ENCODE data around the gene PIGP.

Gene PIGP

DNA sequence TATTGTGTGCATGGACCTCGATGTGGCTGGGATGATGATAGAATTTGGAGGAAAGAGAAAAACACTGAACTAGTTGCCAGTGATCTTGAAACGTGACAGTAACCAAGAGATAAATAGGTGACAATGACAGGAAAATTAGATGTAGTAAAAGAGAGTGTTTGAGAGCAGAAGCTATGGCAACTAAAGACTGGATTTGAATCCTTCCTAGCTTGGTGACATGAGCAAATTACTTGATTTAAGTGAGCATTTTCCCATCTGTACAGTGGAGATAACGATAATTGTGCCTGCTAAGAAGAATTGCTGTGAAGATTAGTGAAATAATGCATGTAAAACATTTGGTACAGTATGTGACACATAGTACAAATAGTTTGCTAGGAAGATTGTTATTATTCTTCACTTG is 12.9 kb upstream of the PIGP start:
- TF ChIP-seq, protein P1, sequence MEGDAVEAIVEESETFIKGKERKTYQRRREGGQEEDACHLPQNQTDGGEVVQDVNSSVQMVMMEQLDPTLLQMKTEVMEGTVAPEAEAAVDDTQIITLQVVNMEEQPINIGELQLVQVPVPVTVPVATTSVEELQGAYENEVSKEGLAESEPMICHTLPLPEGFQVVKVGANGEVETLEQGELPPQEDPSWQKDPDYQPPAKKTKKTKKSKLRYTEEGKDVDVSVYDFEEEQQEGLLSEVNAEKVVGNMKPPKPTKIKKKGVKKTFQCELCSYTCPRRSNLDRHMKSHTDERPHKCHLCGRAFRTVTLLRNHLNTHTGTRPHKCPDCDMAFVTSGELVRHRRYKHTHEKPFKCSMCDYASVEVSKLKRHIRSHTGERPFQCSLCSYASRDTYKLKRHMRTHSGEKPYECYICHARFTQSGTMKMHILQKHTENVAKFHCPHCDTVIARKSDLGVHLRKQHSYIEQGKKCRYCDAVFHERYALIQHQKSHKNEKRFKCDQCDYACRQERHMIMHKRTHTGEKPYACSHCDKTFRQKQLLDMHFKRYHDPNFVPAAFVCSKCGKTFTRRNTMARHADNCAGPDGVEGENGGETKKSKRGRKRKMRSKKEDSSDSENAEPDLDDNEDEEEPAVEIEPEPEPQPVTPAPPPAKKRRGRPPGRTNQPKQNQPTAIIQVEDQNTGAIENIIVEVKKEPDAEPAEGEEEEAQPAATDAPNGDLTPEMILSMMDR (IDR thresholded peaks at IDR 0.05; ENCODE audit: borderline replicate concordance, insufficient read depth, low read depth, low read length), result no peak
- no peak overlapping the region for H3K4me3 ChIP-seq (ENCODE audit: low read depth, low read length)

DNA sequence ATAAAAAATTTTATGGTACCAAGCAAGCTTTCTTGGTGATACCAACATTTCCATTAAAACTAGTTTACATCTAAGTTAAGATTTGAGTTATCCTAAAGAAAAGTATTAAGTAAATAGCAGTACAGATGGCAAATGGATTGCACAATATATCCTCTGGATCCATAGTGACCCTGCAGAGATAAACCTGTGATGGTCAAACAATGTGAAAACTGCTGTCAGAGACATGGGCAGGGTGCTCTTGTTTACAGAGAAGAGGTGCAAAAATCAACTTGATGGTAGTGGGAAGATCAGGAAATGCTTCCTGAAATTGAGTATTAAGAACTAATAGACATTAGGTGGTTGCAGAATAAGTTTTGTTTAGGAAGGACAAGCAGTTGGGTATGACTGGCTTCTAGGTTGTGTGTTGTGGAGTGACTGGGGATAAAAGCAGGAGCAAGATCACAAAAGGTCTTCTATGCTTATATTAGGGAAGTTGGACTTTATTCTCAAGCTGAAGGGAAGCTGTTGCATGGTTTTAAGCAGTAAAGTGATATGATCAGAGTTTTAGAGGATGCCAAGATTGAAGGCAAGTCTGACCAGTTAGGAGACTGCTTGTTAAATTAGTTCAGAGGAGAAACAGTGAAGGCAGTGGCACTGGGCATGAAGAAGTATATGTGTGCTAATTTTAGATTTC is 10.1 kb upstream of the PIGP start:
- H3K4me3 ChIP-seq (ENCODE audit: low read depth, low read length), result no peak overlapping the region
- TF ChIP-seq, protein P1 (IDR thresholded peaks at IDR 0.05; ENCODE audit: borderline replicate concordance, insufficient read depth, low read depth, low read length), result no peak

DNA sequence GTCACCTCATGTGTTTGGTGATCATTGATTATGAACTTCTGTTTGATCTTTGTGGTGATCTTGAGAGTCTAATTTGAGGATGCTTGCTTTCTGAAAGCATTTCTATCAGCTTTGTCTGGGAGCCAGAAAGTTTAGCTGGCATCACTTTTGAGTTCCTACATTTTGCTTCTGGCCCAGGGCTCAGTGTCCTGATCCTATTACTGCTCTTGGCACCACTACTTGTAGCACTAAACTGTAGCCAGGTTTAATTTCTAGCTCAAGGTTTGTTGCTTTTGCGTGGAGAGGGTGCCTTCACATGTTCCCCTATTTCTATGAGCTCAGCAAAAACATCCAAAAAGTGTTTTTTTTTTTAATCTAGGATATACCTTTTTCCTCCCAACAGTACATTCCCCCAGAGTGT is 9.5 kb upstream of the PIGP start:
- TF ChIP-seq, protein P1 (IDR thresholded peaks at IDR 0.05; ENCODE audit: borderline replicate concordance, insufficient read depth, low read depth, low read length), result no peak
- H3K4me3 ChIP-seq (ENCODE audit: low read depth, low read length), result no peak overlapping the region

DNA sequence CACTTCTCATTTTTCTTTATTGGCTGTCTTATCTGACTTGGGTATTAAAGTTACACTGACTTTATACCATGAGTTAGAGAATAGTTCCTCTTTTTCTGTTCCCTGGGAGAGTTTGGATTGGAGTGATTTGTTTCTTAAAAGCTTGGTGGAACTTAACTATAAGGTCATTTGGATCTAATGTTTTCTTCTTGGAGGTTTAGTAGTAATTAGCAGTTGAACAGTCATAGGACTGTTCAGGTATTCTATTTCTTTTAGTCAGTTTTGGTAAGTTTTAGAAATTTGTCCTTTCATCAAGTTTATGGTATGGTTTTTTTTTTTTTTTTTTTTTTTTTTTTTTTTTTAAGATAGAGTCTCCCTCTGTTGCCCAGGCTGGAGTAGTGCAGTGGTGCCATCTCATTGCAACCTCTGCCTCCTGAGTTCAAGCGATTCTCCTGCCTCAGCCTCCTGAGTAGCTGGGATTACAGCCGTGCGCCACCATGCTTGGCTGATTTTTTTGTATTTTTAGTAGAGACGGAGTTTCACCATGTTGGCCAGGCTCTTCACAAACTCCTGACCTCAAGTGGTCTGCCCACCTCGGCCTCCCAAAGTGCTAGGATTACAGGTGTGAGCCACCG is 6.4 kb upstream of the PIGP start:
- TF ChIP-seq, protein P1 (IDR thresholded peaks at IDR 0.05; ENCODE audit: borderline replicate concordance, insufficient read depth, low read depth, low read length), result peak; percentile 32; the same call in 1 of the 2 replicates
- no peak overlapping the region for H3K4me3 ChIP-seq (ENCODE audit: low read depth, low read length)

DNA sequence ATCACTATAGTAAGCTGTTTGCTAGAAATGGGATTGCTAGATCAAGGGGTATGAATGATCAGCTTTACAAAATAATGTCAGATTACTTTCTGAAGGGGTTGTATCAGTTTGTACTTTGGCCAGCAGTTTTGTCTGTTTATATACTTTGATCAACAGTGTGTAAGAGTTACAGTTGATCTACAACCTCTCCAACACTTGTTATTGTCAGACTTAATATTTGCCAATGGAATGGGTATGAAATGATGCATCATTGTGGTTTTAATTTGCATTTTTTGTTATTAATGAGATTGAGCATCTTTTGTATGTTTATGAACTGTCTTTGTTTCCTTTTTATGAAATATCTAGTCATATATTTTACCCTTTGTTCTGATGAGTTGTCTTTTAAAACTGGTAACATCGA is 4.5 kb upstream of the PIGP start:
- H3K4me3 ChIP-seq (ENCODE audit: low read depth, low read length), result no peak overlapping the region
- TF ChIP-seq, protein P1 (IDR thresholded peaks at IDR 0.05; ENCODE audit: borderline replicate concordance, insufficient read depth, low read depth, low read length), result no peak

DNA sequence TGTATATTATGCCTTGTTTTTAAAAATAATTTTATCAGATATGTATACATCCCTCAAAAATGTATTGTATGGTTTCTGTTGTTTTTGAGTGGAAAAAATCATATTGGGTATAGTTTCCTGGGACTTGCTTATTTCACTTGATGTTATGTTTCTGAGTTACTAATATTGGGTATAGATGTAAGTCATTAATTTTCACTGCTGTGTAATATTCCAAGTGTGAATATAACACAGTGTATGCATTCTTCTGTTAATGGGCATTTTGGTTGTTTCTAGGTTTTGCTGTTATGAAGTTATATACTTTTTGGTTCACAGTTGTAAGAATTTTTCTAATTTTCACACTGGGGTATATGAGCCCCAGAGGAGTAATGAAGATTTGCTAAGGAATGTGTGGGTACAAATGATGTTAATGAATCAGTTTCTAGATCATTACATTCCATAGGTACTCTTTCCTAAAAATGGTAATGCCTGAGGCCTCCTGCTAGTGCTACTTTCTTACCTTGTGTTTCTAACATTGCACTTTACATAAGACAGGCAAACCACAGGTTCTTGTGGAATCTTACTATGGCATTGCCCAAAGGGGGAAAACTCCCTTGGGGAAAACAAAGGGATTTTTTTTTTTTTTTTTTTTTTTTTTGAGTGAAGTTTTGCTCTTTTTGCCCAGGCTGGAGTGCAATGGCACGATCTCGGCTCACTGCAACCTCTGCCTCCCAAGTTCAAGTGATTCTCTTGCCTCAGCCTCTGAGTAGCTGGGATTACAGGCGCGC is 3.4 kb upstream of the PIGP start:
- H3K4me3 ChIP-seq (ENCODE audit: low read depth, low read length), result no peak overlapping the region
- TF ChIP-seq, protein P1 (IDR thresholded peaks at IDR 0.05; ENCODE audit: borderline replicate concordance, insufficient read depth, low read depth, low read length), result no peak

All from GM12875 (cell line).